ENCODE measurements around the gene PTER.

Gene PTER, protein sequence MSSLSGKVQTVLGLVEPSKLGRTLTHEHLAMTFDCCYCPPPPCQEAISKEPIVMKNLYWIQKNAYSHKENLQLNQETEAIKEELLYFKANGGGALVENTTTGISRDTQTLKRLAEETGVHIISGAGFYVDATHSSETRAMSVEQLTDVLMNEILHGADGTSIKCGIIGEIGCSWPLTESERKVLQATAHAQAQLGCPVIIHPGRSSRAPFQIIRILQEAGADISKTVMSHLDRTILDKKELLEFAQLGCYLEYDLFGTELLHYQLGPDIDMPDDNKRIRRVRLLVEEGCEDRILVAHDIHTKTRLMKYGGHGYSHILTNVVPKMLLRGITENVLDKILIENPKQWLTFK

GRCh38 chr10:16436758-16437539 is at the start of gene PTER:
TSS of gene PTER (plus strand) at chr10:16437010. CDS start at chr10:16484385, 47,375 bp downstream.
- peak within 1 kb of the TSS; percentile 47 for H3K4me3 ChIP-seq (ENCODE audit: low read depth, low read length)
- DNase-seq (ENCODE audit: low read depth, low spot score) = peak; percentile 80
- TF ChIP-seq, protein P1, sequence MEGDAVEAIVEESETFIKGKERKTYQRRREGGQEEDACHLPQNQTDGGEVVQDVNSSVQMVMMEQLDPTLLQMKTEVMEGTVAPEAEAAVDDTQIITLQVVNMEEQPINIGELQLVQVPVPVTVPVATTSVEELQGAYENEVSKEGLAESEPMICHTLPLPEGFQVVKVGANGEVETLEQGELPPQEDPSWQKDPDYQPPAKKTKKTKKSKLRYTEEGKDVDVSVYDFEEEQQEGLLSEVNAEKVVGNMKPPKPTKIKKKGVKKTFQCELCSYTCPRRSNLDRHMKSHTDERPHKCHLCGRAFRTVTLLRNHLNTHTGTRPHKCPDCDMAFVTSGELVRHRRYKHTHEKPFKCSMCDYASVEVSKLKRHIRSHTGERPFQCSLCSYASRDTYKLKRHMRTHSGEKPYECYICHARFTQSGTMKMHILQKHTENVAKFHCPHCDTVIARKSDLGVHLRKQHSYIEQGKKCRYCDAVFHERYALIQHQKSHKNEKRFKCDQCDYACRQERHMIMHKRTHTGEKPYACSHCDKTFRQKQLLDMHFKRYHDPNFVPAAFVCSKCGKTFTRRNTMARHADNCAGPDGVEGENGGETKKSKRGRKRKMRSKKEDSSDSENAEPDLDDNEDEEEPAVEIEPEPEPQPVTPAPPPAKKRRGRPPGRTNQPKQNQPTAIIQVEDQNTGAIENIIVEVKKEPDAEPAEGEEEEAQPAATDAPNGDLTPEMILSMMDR (IDR thresholded peaks at IDR 0.05; ENCODE audit: low read depth, low read length) = no peak
- in situ Hi-C loops (cut with HindIII; ENCODE audit: low sequenced_read_pairs) = no loop called here

DNA sequence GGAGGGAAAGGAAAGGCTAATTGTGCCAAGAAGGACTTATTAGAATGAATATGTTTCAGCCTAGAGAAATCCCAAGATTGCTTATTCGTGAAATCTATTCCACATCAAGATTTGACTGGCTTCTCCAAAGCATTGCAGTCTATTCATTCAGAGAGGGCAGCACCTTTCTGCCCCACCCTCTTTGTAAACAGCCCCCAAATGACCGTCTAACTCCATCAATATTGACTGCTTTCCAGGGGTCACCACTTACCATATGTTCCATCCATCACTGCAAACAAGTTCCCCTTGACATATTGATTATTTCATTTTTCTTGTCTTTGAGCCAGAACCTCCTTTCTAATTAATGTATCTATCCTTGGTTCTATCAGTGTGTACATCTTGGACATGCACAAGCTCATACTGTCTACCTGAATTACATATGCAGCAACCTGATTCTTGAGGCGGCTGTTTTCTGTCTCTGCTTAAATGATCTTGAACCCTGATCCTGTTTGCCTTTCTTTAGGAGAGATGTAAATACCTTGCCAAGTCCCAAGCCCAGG is 44.2 kb upstream of the PTER start:
- DNase-seq (ENCODE audit: low read depth, low spot score) = no peak
- TF ChIP-seq, protein P1 (IDR thresholded peaks at IDR 0.05; ENCODE audit: low read depth, low read length) = no peak
- H3K4me3 ChIP-seq (ENCODE audit: low read depth, low read length) = no peak overlapping the region
- in situ Hi-C loops (cut with HindIII; ENCODE audit: low sequenced_read_pairs) = no loop called here

DNA sequence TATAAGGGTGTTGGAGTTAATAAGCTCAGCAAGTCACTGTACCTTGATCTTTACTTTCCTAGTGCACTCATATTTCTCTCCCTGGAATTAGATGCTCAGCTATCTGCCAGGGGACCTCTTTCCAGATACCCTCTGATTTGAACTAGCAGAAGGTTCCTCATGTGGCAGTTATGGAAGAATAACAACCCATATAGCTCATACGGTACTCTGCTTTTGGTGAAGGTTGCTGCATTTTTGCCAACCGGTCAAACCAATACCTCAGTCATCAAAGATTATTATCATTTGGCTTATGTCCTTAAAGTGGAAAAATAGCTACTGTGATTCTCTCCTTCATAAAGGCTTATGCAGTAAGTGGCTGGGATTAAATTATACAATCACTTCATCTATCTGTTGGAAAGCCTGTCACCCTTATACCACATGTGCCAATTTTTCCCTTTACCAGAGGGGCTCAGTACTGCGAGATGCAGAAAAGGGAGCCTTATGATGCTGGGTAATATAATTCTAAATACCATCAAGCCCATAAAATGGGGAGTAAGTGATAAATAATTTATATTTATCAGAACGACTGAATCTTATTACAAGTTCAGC is 43.4 kb upstream of the PTER start:
- no peak for DNase-seq (ENCODE audit: low read depth, low spot score)
- TF ChIP-seq, protein P1 (IDR thresholded peaks at IDR 0.05; ENCODE audit: low read depth, low read length) = no peak
- in situ Hi-C loops (cut with HindIII; ENCODE audit: low sequenced_read_pairs) = no loop called here
- H3K4me3 ChIP-seq (ENCODE audit: low read depth, low read length) = no peak overlapping the region

DNA sequence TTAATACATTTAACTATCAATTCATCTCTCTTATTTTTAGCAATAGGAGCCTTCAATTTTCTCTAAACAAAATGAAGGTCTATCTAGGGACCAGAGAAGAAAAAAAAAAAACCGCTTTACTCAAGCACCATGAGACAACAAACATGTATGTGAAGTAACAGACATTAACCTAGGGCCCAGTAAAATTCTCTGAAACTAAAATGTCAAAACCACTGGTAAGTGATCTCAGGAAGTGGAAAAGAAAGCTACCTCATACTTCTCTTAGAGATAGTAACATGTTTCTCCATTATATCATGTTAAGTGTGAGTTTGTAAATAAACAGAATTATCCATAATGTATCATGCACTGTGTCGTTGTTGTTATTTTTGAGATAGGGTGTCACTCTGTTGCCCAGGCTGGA is 35.4 kb upstream of the PTER start:
- TF ChIP-seq, protein P1 (IDR thresholded peaks at IDR 0.05; ENCODE audit: low read depth, low read length) = no peak
- in situ Hi-C loops (cut with HindIII; ENCODE audit: low sequenced_read_pairs) = no loop called here
- no peak overlapping the region for H3K4me3 ChIP-seq (ENCODE audit: low read depth, low read length)
- DNase-seq (ENCODE audit: low read depth, low spot score) = no peak

- in situ Hi-C loops (cut with HindIII; ENCODE audit: low sequenced_read_pairs) = no loop called here
- no peak overlapping the region for H3K4me3 ChIP-seq (ENCODE audit: low read depth, low read length)
- DNase-seq (ENCODE audit: low read depth, low spot score) = no peak
- TF ChIP-seq, protein P1 (IDR thresholded peaks at IDR 0.05; ENCODE audit: low read depth, low read length) = no peak
These were observed 28.4 kb upstream of the PTER start for GRCh38 chr10:16408379-16408778.

DNA sequence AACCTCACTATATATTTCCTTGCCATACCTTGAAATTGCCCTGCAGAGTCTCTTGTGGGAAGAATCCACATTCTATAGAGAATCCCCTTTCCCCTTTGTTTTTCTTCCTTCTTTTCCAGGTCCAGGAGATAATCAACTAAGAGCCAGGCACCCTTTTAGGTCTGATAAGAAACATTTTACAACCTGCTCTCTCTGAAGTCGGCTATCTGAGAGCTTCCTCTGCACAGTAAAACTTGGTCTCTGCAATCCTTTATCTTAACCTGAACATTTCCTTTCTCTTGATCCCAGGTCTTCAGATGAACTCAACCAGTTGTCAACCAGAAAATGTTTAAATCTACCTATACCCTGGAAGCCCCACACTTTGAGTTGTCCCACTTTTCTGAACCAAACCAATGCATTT is 19.5 kb upstream of the PTER start:
- DNase-seq (ENCODE audit: low read depth, low spot score) = no peak
- TF ChIP-seq, protein P1 (IDR thresholded peaks at IDR 0.05; ENCODE audit: low read depth, low read length) = no peak
- H3K4me3 ChIP-seq (ENCODE audit: low read depth, low read length) = no peak overlapping the region
- in situ Hi-C loops (cut with HindIII; ENCODE audit: low sequenced_read_pairs) = no loop called here
